ENCODE data around the gene RNF17.

DNA sequence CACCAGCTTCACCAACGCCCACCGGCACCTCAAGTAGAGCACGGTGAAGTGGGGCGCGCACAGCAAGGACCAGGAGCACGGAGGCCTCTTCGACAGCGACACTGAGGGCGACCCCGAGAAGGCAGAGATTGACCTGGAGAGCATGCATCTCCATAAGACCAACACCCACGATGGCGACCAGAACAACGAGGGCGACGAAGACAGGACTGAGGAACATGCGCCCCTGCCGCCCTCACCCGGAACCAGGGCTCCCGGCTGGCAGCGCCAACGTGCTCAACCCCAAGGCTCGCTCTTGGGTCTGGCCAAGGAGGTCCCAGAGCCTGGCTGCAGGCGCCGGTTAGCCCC, 18.5 kb upstream of the RNF17 start:
- TF ChIP-seq CHD7 (IDR thresholded peaks at IDR 0.05; ENCODE audit: insufficient replicate concordance, low read length) (no peak), KDM5A (IDR thresholded peaks at IDR 0.05; ENCODE audit: low read length) (no peak), POLR2A (IDR thresholded peaks at IDR 0.05; ENCODE audit: control extremely low read depth in 1 of 2, low read depth in 2 of 2, low read length in 2 of 2) (no peak), EZH2 (IDR thresholded peaks at IDR 0.05; ENCODE audit: low read depth, low read length, severe bottlenecking) (no peak), JUND (IDR thresholded peaks at IDR 0.05; ENCODE audit: low read length) (no peak), TEAD4 (IDR thresholded peaks at IDR 0.05; ENCODE audit: low read depth, low read length) (no peak), GABPA (IDR thresholded peaks at IDR 0.05; ENCODE audit: borderline replicate concordance, insufficient read depth, low read length) (no peak), BACH1 (IDR thresholded peaks at IDR 0.05; ENCODE audit: low read length) (no peak)
- TF ChIP-seq, protein P1, sequence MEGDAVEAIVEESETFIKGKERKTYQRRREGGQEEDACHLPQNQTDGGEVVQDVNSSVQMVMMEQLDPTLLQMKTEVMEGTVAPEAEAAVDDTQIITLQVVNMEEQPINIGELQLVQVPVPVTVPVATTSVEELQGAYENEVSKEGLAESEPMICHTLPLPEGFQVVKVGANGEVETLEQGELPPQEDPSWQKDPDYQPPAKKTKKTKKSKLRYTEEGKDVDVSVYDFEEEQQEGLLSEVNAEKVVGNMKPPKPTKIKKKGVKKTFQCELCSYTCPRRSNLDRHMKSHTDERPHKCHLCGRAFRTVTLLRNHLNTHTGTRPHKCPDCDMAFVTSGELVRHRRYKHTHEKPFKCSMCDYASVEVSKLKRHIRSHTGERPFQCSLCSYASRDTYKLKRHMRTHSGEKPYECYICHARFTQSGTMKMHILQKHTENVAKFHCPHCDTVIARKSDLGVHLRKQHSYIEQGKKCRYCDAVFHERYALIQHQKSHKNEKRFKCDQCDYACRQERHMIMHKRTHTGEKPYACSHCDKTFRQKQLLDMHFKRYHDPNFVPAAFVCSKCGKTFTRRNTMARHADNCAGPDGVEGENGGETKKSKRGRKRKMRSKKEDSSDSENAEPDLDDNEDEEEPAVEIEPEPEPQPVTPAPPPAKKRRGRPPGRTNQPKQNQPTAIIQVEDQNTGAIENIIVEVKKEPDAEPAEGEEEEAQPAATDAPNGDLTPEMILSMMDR (IDR thresholded peaks at IDR 0.05; ENCODE audit: control extremely low read depth in 1 of 3, insufficient read depth in 1 of 3, low read depth in 1 of 3, low read length in 3 of 3): peak in 1 of 3 experiments; percentile 1; a peak in 1 of 4 replicates
